GM19099 (cell line): Measurements from ENCODE around the gene CHST8.

Experiments
- POLR2A ChIP-seq: IDR thresholded peaks from 3 replicates; pipeline ENCODE4 v1.6.1; 2011; ENCODE audit warnings: low read depth; ENCODE audit not compliant: insufficient read length; ENCODE audit errors: extremely low read depth

CHST8 gene

DNA sequence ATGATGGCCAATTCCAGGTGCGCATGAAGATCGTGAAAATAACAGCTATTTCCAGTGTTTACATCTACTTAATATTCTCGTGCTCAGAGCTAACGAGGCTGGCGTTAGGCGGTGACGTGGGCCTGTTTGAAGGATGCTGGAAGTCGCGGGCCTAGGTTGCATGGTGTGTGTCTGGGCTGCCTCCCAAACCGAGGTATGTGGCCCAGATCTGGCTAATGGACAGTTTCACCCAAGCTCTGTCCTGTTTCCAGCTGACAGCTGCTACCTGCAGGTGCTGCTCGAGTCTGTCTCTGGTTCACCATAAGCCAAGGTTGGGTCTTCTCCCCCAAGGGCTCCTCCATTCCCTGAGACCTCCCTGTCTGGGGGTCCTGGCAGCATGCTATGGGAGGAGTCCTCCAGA, 134.4 kb downstream of the CHST8 start:
- no peak for TF ChIP-seq POLR2A

DNA sequence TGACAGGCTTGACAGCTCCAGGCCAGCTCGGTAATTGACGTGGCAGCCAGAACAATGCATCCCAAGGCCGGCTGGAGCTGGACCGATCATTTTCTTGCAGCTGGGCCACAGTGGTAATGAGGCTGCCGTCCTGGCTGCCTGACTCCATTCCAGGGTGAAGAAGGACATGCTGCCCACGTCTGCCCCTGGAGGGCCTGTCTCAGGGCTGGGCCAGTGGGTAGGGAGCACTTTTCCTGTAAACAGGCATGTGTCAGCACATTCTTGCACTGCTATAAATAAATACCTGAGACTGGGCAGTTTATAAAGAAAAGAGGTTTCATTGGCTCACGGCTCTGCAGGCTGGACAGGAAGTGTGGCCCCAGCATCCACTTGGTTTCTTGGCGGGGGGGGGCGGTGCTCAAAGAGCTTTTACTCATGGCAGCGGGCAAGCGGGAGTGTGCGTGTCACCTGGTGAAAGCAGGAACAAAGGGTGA, 136.8 kb downstream of the CHST8 start:
- TF ChIP-seq POLR2A = no peak

DNA sequence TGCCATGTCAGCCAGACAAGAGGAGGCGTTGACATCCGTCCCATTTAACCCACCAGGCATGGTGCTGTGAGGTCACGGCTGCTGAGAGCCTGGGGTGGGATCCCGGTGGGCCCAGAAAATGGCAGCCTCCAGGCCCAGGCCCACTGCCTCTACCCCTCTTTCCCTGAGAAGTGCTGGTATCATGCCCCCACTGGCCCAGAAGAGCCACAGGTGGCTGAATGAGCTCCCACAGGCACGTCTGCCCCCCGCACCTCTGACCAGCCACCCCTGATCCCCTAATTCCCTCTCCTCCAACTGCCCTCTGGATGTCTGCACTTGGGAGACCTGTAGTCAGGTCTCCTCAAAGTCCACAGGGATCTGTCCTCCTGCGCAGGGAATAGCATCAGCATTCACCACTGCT, 137.6 kb downstream of the CHST8 start:
- TF ChIP-seq POLR2A = no peak

DNA sequence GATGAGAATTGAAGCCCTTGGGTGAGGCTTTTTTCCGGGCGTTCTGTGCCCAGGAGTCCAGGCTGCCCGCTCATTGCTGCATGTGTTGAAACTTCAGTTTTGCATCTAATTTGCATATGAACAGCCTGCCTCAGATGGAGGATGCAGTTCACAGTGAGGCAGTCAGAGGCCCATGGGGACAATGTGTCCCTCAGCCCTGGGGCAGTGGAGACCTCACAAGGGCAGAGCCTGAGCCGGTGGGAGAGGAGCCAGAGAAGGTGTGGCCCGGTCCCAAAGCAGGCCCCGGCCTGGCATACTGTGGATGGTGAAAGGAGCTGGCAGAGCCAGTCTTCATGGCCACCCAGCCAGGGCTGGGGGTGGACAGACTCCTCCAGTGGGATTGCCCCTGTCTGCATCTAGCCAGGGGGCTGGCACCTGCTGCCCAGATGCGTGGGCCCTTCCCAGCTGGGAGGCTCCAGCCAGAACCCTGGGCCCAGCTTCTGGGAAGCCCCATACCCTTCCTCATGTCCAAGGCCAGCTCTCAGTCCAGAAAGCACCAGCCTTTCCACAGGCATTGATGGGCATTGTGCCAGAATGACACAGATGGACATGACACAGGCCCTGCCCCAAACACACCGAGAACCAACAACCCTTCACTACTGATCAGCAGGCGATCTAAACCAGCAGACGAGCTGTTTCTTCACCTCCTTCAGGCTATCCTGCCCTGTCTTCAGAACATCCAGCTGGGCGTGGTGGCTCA, 142.0 kb downstream of the CHST8 start:
- TF ChIP-seq POLR2A = no peak

DNA sequence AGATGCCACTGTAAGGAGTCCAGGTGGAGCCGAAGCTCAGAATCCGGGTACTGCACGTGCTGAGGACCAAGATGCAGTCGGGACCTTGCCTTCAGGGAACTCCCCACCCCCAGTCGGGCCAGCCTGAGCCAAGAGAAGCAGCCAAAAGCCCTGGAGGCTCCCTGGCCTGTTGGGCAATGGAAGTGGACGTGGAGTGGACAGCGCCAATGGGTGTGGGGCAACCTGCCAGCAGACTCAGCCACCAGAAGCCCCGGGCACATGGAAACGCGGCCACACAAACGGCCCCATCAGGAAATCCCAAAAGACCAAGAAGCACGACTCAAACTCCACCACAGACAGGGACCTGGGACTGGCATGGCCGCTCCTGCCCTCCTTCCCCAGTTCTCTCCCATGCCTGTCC, 144.9 kb downstream of the CHST8 start:
- no peak for TF ChIP-seq POLR2A

DNA sequence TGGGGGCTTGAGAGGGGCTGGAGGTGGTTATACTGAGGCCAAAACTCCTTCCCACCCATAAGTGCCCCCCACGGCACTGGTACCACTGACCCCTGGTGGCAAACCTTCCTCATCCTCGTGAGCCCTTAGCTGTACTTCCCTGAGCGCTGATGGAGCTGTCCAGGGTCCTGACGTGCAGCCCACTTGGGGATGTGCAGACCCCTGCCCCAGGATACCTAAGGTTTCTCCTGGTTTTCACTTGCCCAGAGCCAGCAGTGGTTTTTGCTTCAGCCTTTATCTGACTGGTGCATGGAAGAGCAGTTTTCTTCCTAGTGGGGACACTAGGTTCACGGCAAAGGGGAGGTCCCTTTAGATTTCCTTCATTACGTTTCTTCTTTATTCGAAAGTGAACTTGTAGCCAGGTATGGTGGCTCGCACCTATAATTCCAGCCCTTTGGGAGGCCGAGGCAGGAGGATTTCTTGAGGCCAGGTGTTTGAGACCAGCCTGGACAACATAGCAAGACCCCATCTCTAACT, 146.2 kb downstream of the CHST8 start:
- TF ChIP-seq POLR2A = no peak

DNA sequence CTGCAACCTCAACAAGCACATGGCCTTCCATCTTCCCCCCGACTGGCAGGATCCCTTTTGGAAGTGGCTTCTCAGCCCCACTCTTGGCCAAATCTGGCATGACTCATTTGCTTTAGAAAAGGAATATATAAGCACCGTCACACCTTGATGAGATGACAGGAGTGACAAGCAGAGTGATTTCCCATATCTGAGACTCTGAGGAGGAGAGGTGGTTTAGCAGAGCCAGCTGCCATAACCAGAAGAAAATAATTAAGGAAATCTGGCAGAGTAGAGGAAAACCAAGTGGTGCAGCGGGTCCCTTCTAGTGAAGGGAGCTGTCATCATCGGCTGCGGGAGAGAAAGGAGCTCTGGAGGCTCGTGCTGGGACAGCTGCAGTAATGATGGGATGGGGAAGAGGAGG, 147.5 kb downstream of the CHST8 start:
- TF ChIP-seq POLR2A = no peak

DNA sequence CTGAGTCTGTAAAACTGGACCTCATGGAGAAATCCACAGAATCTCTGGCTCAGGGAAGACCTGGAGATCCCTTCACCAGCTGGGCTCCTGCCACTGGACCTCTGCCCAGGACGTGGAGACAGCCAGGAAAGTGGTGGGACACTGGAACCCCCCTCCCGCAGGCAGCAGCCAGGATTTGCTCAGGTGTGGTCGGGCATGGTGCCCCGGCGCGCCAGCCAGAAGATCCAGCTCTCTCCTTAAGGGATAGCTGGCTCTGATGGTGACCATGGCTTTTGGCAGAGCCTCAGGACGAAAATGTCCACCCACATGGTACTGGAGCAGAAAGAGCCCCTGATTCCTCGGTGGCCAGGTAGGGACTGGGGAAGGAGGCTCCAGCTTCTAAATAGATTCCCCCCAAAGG, 148.4 kb downstream of the CHST8 start:
- no peak for TF ChIP-seq POLR2A

DNA sequence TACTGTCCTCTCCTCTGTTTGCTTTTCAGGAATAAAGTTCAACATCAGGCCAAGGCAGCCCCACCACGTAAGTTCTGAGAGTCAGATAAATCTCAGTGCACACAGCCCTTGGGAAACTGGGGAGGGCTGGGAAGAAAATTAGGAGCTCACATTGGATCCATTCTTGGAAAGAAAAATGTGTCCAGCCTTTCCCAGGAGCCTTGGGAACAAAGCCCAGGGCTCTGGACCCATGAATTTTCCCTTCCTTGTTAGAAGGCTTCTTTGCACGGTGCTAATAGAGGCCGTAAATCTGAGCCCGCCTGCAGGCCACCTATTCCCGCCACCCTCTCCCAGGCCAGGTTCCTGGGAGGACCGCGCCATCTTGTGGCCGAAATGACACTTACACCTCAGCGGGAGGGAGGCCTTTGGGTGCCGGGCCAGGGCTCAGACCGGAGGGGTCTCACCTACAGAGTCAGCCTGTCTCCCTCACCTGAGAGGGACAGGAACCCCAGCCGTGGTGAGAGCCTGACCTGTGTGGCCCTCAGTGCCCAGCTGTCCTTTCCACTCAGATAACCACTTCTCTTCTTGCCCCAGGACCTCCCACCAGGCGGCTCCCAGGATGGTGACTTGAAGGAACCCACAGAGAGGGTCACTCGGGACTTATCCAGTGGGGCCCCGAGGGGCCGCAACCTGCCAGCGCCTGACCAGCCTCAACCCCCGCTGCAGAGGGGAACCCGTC, 149.8 kb downstream of the CHST8 start:
- no peak for TF ChIP-seq POLR2A

DNA sequence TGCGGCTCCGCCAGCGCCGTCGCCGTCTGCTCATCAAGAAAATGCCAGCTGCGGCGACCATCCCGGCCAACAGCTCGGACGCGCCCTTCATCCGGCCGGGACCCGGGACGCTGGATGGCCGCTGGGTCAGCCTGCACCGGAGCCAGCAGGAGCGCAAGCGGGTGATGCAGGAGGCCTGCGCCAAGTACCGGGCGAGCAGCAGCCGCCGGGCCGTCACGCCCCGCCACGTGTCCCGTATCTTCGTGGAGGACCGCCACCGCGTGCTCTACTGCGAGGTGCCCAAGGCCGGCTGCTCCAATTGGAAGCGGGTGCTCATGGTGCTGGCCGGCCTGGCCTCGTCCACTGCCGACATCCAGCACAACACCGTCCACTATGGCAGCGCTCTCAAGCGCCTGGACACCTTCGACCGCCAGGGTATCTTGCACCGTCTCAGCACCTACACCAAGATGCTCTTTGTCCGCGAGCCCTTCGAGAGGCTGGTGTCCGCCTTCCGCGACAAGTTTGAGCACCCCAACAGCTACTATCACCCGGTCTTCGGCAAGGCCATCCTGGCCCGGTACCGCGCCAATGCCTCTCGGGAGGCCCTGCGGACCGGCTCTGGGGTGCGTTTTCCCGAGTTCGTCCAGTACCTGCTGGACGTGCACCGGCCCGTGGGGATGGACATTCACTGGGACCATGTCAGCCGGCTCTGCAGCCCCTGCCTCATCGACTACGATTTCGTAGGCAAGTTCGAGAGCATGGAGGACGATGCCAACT, 150.5 kb downstream of the CHST8 start:
- no peak for TF ChIP-seq POLR2A

DNA sequence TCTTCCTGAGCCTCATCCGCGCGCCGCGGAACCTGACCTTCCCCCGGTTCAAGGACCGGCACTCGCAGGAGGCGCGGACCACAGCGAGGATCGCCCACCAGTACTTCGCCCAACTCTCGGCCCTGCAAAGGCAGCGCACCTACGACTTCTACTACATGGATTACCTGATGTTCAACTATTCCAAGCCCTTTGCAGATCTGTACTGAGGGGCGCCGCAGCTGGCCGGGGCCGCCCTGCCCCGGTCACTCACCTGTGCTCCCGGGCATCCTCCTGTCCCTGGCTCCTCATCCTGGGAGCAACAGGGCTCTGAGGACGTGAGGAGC, 151.1 kb downstream of the CHST8 start:
- no peak for TF ChIP-seq POLR2A

DNA sequence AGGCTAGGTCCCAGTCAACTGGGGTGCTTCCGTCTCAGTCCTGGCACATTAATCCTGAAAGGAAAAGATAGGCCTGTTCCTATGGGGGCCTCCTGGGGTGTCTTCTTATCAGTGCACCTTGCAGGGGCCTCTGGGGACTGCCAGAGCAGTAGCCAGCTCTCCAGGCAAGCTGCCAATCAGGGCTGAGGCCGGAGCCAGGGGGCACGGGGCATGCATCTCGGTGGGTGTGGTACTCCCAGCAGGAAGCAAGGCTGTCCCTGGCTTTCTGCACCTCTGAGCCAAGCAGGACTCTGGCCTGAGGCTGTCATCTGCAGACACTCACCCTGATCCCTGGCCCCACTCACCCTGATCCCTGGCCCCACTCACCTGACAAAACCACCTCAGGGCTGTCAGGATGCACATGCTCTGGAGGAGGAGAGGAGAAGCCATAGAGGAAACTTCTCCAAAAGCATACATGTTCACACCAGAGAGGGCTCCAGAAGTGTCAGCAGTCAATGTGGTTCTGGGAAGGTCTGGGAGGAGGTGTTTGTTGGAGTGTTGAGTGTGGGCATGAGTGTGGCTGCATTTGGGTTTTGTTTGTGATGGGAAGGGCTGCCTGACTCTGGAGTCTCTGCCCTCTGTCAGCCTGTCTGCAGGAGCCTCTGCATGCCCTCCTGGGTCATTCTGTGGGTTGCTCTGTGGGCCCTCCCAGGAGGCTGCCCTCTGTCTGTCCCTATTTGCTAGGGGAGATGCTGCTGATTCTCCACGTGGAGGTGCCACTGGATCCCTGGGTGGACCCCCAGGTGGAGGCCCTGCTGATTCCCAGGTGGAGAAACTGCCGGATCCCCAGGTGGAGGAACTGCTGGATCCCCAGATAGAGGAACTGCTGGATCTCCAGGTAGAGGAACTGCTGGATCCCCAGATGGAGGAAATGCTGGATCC, 152.2 kb downstream of the CHST8 start:
- TF ChIP-seq POLR2A = no peak

DNA sequence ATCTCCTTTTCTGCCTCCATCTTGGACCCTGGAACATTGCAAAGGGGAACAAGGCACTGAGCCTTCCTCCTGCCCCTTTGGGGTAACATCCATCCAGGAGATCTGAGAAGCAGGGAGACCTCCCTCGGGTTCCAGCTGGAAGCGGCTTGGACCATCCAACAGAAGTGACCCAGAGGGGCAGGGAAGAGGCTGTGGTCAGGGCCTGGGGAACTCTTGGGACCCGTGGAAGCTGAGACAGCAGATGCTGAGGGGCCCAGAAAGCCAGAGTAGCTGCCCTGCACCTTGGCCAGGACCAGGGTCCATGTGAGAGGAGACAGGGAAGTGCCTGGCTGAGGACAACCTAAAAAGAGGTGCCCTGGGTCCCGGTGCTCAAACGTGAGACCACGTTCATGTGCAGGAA, 153.0 kb downstream of the CHST8 start:
- no peak for TF ChIP-seq POLR2A

DNA sequence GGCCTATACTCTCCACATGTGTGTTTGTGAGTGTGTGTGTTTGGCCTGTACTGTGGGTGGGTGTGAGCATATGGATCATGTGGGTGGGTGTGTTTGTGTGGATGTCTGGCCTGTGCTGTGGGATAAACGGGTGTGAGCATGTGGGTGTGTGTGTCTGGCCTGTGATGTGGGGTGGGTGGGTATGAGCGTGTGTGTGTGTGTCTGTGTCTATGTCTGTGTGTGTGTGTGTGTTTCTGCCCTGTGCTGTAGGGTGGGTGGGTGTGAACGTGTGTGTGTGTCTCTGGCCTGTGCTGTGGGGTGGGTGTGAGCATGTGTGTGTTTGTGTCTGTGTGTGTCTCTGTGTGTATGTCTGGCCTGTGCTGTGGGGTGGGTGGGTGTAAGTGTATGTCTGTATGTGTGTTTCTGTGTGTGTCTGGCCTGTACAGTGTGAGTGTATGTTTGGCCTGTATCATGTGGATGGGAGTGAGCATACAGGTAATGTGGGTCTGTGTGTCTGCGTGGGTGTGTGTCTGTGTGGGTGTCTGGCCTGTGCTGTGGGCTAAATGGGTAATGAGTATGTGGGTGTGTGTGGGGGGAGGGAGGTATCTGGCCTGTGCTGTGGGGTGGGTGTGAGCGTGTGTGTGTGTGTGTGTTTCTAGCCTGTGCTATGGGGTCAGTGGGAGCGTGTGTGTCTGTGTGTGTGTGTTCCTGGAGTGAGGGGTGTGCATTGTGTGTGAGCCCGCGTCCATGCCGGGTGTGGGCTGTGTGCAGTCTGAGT, 154.2 kb downstream of the CHST8 start:
- no peak for TF ChIP-seq POLR2A

DNA sequence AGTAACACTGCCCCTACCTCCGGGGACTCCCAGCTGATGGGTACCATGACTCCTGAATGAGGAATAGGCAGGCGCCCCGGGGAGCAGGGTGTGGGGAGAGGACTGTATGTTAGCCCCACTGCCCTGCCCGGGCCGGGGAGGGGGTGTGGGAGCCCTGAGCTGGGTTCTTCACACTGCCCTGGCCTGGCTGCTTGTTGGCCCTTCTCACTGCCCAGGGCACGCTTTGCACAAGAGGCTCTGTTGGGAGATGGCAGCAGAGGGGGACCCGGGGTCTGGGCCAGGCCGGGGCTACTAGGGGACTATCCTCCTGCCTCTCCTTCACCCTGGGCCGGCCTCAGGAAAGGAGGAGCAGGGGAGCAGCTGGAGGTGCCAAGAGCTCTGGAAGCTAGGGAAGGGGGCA, 155.6 kb downstream of the CHST8 start:
- no peak for TF ChIP-seq POLR2A

DNA sequence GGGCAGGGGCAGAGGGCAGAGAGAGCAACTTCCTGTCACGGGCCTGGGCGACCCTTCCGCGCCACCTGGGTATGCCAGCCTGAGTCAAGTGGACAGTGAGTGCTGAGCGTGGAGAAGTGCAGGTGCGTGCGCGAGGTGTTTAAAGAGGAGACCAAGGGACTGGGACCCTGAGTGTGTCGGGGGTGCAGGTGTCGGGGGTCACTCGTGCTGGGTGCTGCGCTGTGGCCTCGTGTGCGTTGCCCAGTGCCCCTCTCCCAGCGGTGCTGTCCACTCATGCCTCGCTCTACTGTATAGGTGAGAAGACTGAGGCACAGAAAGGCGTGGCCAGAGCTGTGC, 156.0 kb downstream of the CHST8 start:
- TF ChIP-seq POLR2A = no peak
